PC-3 (cell line): ENCODE measurements around the gene MAPKBP1.

Source experiments
- CTCF ChIP-seq: fragments of 300-600 bp; sonication (generic); conservative IDR thresholded peaks from 2 replicates; pipeline ENCODE4 v1.5.1; 2017; ENCODE audit warnings: antibody characterized with exemption, low read depth, mild to moderate bottlenecking, low read length
- EZH2 ChIP-seq: fragments of 300-600 bp; sonication (generic); IDR thresholded peaks from one replicate; pipeline ENCODE4 v1.6.1; 2017; ENCODE audit warnings: antibody characterized with exemption, mild to moderate bottlenecking, low read length; ENCODE audit not compliant: unreplicated experiment
- EZH2phosphoT487 ChIP-seq: fragments of 300-600 bp; sonication (generic); IDR thresholded peaks from 2 replicates; pipeline ENCODE4 v1.6.1; 2018; ENCODE audit warnings: mild to moderate bottlenecking, antibody characterized with exemption, low read length, borderline replicate concordance

DNA sequence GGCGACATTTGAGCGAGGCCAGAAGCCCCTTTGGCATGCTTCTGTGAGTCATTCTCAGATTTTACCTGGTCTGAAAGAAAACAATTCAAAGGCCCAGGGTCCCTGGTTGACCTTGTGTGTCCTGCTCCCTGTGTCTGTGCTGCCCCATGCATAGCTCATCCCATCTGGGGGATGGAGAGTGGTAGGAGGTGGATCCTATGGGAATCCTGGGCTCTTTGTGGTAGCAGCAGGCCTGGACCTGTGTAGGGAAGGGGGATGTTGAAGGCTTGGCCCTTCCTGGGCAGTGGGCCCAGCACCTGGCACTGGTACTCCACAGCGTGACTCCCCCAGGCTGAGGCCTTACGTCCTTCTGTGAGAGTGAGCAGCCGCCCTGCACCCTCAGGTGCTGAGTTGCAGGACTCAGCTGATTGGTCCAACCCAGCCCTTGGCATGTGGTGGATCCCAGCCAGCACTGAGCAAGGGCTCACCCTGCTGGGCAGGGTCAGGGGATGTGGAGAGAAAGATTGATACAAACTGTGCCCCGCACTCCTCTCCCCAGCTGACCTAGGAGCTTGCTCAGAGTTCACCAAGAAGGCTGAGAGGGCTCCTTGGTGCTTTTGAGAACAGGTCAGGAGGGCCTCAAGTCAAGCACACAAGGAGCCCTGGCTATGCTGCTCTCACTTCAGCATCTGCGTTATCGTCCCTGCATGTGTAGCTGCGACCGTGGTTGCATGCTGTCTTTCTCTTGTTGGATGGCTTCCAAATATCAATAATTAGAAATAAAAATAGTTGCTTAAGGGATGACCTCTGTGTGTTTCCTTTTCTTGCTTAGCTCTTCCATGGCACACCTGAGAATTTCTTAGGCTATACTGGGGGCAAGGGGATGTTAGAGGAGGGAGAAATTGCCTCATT is 32.3 kb downstream of the MAPKBP1 start:
- TF ChIP-seq CTCF: peak; percentile 48
- TF ChIP-seq EZH2: no peak
- no peak for TF ChIP-seq EZH2phosphoT487
